ENCODE measurements around the gene IDUA.
A peak's percentile ranks its signal among the peaks of the same experiment; 100 is the strongest.

Gene IDUA

DNA sequence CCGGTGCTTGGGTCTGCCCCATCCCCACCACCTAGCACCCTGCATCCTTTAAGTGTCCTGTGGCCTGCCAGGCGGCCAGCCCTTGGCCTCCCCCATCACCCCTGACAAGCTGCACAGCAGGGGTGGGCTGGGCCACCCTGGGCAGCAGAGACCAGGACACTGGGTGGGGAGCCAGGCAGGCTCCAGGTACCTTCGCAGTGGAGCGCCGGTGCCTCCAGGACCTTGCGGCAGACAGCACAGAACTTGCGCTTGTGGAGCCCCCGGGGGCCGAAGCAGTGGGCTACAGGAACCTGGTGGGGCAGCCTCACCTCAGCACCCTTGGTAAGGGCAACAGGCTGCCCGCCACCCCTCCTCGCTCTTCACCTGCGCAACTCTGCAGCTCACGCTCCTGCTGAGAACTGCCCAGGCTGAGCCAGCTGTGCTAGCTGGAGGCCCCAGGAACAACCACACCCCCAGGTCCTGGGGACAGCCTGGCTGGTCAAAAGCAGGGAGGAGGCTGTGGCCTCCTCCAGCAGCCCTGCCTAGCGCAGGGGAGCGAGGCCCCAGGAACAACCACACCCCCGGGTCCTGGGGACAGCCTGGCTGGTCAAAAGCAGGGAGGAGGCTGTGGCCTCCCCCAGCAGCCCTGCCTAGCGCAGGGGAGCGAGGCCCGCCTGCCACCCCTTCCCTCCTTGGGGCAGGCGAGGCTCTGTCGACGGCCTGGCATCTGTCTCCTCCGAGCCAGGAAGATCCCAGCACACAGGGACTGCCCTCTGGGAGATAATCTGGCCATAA lies 18.0 kb upstream of the IDUA start:
- ChIA-PET CTCF (interaction anchor here (1.0 kb wide), 1 partner anchor 30 kb away, joined by 3 read pairs; no protein-coding TSS in a partner anchor), POLR2A (no interaction called here)
- DNase-seq (ENCODE audit: extremely low spot score) = no peak
- TF ChIP-seq, protein P1, sequence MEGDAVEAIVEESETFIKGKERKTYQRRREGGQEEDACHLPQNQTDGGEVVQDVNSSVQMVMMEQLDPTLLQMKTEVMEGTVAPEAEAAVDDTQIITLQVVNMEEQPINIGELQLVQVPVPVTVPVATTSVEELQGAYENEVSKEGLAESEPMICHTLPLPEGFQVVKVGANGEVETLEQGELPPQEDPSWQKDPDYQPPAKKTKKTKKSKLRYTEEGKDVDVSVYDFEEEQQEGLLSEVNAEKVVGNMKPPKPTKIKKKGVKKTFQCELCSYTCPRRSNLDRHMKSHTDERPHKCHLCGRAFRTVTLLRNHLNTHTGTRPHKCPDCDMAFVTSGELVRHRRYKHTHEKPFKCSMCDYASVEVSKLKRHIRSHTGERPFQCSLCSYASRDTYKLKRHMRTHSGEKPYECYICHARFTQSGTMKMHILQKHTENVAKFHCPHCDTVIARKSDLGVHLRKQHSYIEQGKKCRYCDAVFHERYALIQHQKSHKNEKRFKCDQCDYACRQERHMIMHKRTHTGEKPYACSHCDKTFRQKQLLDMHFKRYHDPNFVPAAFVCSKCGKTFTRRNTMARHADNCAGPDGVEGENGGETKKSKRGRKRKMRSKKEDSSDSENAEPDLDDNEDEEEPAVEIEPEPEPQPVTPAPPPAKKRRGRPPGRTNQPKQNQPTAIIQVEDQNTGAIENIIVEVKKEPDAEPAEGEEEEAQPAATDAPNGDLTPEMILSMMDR (IDR thresholded peaks at IDR 0.05; ENCODE audit: control extremely low read depth, extremely low read depth, low read depth, missing control alignments) = no peak

- no peak for DNase-seq (ENCODE audit: extremely low spot score)
- TF ChIP-seq, protein P1 (IDR thresholded peaks at IDR 0.05; ENCODE audit: control extremely low read depth, extremely low read depth, low read depth, missing control alignments) = no peak
- CTCF ChIA-PET = no interaction called here
- POLR2A ChIA-PET = interaction anchor here (0.6 kb wide), 1 partner anchor 123 kb away, joined by 3 read pairs; no protein-coding TSS in a partner anchor
Observed at GRCh38 chr4:970046-970745, 16.6 kb upstream of the IDUA start.

GRCh38 chr4:970854-971520 lies 15.9 kb upstream of the IDUA start:
- TF ChIP-seq, protein P1 (IDR thresholded peaks at IDR 0.05; ENCODE audit: control extremely low read depth, extremely low read depth, low read depth, missing control alignments) = no peak
- CTCF ChIA-PET = no interaction called here
- DNase-seq (ENCODE audit: extremely low spot score) = no peak
- POLR2A ChIA-PET = no interaction called here

DNA sequence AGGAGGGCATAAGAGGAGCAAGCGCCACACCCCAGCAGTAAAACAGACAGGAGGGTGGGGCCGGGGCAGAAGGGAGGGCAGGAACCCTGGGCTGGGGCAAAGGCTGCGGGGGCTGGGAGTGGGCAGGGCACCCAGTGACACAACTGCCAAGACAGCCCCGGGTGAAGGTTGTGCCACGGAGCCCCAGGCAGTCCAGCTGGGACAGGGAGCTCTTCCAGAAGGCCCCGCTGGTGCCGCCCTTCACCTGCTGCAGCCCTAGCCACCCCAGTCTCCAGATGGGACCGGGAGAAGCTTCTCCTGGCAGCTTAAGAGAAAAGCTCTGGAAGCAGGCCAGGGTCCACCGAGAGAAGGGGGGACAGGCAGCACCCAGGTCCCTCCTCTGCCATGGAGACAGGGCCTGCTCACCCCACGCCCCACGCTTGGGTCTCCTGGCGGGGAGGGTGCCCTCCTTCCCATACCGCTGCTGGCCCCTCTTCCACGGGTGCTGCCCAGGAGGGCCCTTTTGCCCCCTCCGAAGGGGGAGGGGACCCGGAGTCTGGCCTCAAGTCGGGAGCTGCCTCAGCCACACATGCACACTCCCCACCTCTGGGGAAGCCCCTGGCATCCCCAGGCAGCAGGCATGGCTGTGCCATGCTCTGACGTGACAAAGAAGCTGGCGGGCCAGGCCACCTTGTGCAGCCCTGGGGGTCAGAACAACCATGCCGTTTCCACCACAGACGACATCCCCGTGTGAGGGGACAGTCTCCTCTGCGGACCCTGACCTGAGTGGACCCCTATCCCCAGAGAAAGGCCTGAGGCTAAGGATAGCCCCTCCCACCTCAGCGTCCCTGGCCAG lies 15.0 kb upstream of the IDUA start:
- ChIA-PET CTCF (no interaction called here), POLR2A (no interaction called here)
- DNase-seq (ENCODE audit: extremely low spot score) = no peak
- TF ChIP-seq, protein P1 (IDR thresholded peaks at IDR 0.05; ENCODE audit: control extremely low read depth, extremely low read depth, low read depth, missing control alignments) = no peak

DNA sequence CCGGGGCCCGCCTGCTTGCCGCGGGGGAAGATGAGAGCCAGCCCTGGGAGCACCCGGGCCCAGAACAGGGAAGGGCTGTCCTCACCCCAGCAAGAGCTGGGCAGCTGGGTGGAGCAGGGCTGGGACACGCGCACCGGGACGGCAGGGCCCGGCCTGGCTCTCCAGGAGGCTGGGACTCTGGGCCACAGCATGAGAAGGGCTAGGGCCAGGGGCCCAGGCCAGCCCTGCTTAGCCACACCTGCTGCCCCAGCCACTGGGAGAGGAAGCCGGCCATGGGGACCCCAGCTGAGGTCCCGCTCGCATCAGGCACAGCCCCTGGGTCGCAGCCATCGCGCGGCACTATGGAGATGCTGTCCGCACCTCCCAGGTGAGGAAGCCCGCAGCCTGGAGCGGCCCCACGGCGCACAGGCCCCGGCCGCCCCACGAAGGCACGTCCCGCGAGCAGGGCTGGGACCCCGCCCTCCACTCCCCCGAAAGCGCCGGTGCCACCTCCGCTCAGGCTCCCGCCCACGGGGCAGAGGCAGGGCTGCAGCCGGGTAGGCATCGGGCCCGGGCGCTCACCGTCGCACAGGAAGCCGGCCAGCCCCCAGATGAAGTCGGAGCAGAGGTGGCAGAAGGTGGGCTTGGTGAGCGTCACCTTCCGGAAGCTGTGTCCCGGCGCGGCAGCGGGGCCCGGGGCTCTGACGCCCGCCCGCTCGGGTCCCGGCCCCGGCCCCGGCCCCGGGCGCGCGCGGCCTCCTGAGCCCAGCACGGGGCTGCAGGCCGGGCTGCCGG lies 14.0 kb upstream of the IDUA start:
- DNase-seq (ENCODE audit: extremely low spot score) = peak; percentile 59
- TF ChIP-seq, protein P1 (IDR thresholded peaks at IDR 0.05; ENCODE audit: control extremely low read depth, extremely low read depth, low read depth, missing control alignments) = no peak
- ChIA-PET CTCF (interaction anchor here (1.1 kb wide), 1 partner anchor 14 kb away, joined by 3 read pairs; the partner anchor contains the start of gene IDUA), POLR2A (no interaction called here)
